Osteoblast (primary cell): ENCODE measurements around the gene IST1. TPM values are rescaled to one million over a fixed set of nuclear protein-coding genes. Genes with fewer than 3 reads are reported as not detected.
"Not testable (repeated sequence)": the region's sequence is repeated elsewhere in the genome, so short reads cannot be mapped to it uniquely, and the experiment has no call there.

Experiments
- DNase-seq: peaks from one replicate; pipeline ENCODE4 v3.0.0; 2011; ENCODE audit warnings: low spot score, mixed read lengths; ENCODE audit not compliant: insufficient read length; ENCODE audit errors: missing footprints
- H2AFZ ChIP-seq: 2 replicates; pipeline ENCODE4 v1.6.0; 2011; ENCODE audit warnings: mild to moderate bottlenecking, low read length
- H3K27ac ChIP-seq: 2 replicates; pipeline ENCODE4 v1.5.1; 2011; ENCODE audit warnings: mild to moderate bottlenecking, low read depth, low read length, moderate library complexity
- H3K27me3 ChIP-seq: 2 replicates; pipeline ENCODE4 v1.6.0; 2012; ENCODE audit warnings: mild to moderate bottlenecking, control low read depth, inconsistent platforms, low read length, moderate library complexity; ENCODE audit not compliant: insufficient read depth
- H3K36me3 ChIP-seq: 2 replicates; pipeline ENCODE4 v1.5.1; 2011; ENCODE audit warnings: mild to moderate bottlenecking, low read length, control low read depth, moderate library complexity; ENCODE audit not compliant: insufficient read depth
- H3K4me1 ChIP-seq: 2 replicates; pipeline ENCODE4 v1.5.1; 2011; ENCODE audit warnings: mild to moderate bottlenecking, low read length, control low read depth, moderate library complexity; ENCODE audit not compliant: insufficient read depth
- H3K4me2 ChIP-seq: 2 replicates; pipeline ENCODE4 v1.6.0; 2011; ENCODE audit warnings: mild to moderate bottlenecking, low read length; ENCODE audit not compliant: insufficient read depth
- H3K4me3 ChIP-seq: fragments of 200-600 bp; sonication (generic); 3 replicates; pipeline ENCODE4 v1.5.1; 2012; ENCODE audit warnings: mild to moderate bottlenecking, low read length, inconsistent platforms; ENCODE audit not compliant: insufficient read depth
- H3K79me2 ChIP-seq: 2 replicates; pipeline ENCODE4 v1.6.0; 2012; ENCODE audit warnings: mild to moderate bottlenecking, low read length, control low read depth, inconsistent platforms; ENCODE audit not compliant: insufficient read depth
- H3K9me3 ChIP-seq: 2 replicates; pipeline ENCODE4 v1.5.1; 2011; ENCODE audit warnings: low read depth, low read length, control low read depth
- H4K20me1 ChIP-seq: 2 replicates; pipeline ENCODE4 v1.6.0; 2012; ENCODE audit warnings: mild to moderate bottlenecking, low read length, control low read depth; ENCODE audit not compliant: insufficient read depth
- CTCF ChIP-seq: IDR thresholded peaks from 2 replicates; pipeline ENCODE4 v1.5.1; 2011; ENCODE audit warnings: mild to moderate bottlenecking, low read depth, low read length, moderate library complexity; ENCODE audit errors: extremely low read depth
- total RNA-seq: library from RNA; depleted of rRNA; stranded (reverse); fragments of >200 nt; gene quantifications from 2 replicates; pipeline ENCODE4 v1.2.3, GENCODE V29; 2012

IST1 gene
- total RNA-seq, 1 donor, result 229 TPM

- peaks cover 6% of the 10 kb centered on the region for H3K4me1 ChIP-seq
Observed at GRCh38 chr16:71902656-71903365, 7.5 kb downstream of the IST1 start.

GRCh38 chr16:71903608-71904007 is 8.3 kb downstream of the IST1 start:
- no peak overlapping the region for H2AFZ ChIP-seq
- peaks cover 6% of the 10 kb centered on the region for H3K4me1 ChIP-seq
- H4K20me1 ChIP-seq, result peaks cover 76% of the 10 kb centered on the region
- H3K4me2 ChIP-seq, result no peak overlapping the region
- H3K36me3 ChIP-seq, result peaks cover 7% of the 10 kb centered on the region
- H3K9me3 ChIP-seq, result no peaks in the 10 kb centered on the region
- DNase-seq, result peak; percentile 8
- H3K4me3 ChIP-seq, result no peak overlapping the region
- no peak overlapping the region for H3K27ac ChIP-seq
- peaks cover 100% of the 10 kb centered on the region for H3K79me2 ChIP-seq
- TF ChIP-seq CTCF, result no peak
- no peaks in the 10 kb centered on the region for H3K27me3 ChIP-seq

More at GRCh38 chr16:71902656-71903365, 7.5 kb downstream of the IST1 start:
- H3K79me2 ChIP-seq, result peaks cover 100% of the 10 kb centered on the region
- H3K4me2 ChIP-seq, result no peak overlapping the region
- H3K4me3 ChIP-seq, result no peak overlapping the region
- peaks cover 73% of the 10 kb centered on the region for H4K20me1 ChIP-seq
- DNase-seq, result no peak
- H3K36me3 ChIP-seq, result peaks cover 7% of the 10 kb centered on the region
- H3K9me3 ChIP-seq, result no peaks in the 10 kb centered on the region
- H3K27me3 ChIP-seq, result no peaks in the 10 kb centered on the region
- no peak overlapping the region for H2AFZ ChIP-seq
- no peak for TF ChIP-seq CTCF
- no peak overlapping the region for H3K27ac ChIP-seq

- no peak overlapping the region for H3K4me2 ChIP-seq
- H3K79me2 ChIP-seq, result peaks cover 100% of the 10 kb centered on the region
- no peak overlapping the region for H3K4me3 ChIP-seq
- no peak for TF ChIP-seq CTCF
- H3K27me3 ChIP-seq, result no peaks in the 10 kb centered on the region
- H2AFZ ChIP-seq, result no peak overlapping the region
- peaks cover 78% of the 10 kb centered on the region for H4K20me1 ChIP-seq
- H3K4me1 ChIP-seq, result peaks cover 6% of the 10 kb centered on the region
- H3K27ac ChIP-seq, result no peak overlapping the region
- DNase-seq, result no peak
- H3K36me3 ChIP-seq, result peaks cover 4% of the 10 kb centered on the region
- no peaks in the 10 kb centered on the region for H3K9me3 ChIP-seq
Observed at GRCh38 chr16:71904239-71904638, 8.9 kb downstream of the IST1 start.

GRCh38 chr16:71905765-71906164 is 10.4 kb downstream of the IST1 start:
- H3K9me3 ChIP-seq, H3K36me3 ChIP-seq, H3K4me3 ChIP-seq, H3K27ac ChIP-seq, DNase-seq, H3K27me3 ChIP-seq, H2AFZ ChIP-seq, H3K4me2 ChIP-seq, H3K4me1 ChIP-seq: not testable (repeated sequence)
- Histone ChIP-seq H4K20me1 (peaks cover 81% of the 10 kb centered on the region), H3K79me2 (peaks cover 100% of the 10 kb centered on the region)
